ENCODE data around the gene FZD2. TPM values are rescaled to one million over a fixed set of nuclear protein-coding genes. Genes with fewer than 3 reads are reported as not detected.
A peak's percentile ranks its signal among the peaks of the same experiment; 100 is the strongest.

The FZD2 gene
- total and polyA plus RNA-seq, 2 of the 13 experiments (the other 11 are each of a cell fraction or from before 2014, with no cell fraction given), result 0.07 to 0.13 TPM

DNA sequence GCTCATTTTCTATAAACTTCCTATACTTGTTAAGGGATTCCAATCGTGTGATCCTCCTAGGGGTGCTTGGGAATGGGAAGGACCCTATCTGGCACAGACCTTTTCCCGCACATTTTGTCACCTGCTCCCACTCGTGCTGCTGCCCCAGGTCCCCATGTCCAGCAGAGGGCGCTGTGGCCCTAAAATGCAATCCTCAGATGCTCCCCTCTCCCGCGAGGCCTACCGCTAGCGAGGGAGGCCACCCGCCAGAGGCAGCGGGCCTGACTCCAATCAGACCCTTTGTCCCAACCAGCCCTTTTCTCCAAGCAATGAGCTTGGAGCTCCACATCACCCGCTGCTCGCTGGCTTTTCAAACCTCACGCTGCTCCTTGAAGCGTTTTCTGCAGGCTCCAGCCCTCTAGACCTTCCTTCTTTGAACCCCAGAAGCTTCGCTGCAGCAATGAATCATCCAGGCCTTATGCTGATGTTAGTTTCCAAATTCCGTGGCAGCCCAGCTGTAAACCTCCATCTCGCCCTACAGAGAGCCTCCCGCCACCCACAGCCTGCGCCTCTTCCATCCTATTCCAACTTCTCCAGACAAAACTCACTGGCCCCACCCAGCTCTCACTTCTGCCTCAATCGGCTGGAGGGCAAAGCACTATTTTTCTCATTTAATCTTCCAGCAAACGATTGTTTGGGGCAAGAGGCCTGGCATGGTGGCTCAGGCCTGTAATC, 23.6 kb upstream of the FZD2 start (continued):
- TF ChIP-seq, protein P1, sequence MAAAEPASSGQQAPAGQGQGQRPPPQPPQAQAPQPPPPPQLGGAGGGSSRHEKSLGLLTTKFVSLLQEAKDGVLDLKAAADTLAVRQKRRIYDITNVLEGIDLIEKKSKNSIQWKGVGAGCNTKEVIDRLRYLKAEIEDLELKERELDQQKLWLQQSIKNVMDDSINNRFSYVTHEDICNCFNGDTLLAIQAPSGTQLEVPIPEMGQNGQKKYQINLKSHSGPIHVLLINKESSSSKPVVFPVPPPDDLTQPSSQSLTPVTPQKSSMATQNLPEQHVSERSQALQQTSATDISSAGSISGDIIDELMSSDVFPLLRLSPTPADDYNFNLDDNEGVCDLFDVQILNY (CRISPR knock-in tag; conservative IDR thresholded peaks at IDR 0.05), result 0 out of 2 replicates have a peak, but pooled peaks have one; percentile 14
- TF ChIP-seq TOE1 (CRISPR knock-in tag; IDR thresholded peaks at IDR 0.05), result 0 out of 2 replicates have a peak, but pooled peaks have one; percentile 42
- no peak for TF ChIP-seq ZNF564 (CRISPR knock-in tag; IDR thresholded peaks at IDR 0.05)
- 0 out of 2 replicates have a peak, but pooled peaks have one; percentile 43 for TF ChIP-seq ZNF782 (CRISPR knock-in tag; IDR thresholded peaks at IDR 0.05; ENCODE audit: borderline replicate concordance)
- peak; percentile 59; the same call in 1 of the 2 replicates for TF ChIP-seq ZSCAN9 (CRISPR knock-in tag; IDR thresholded peaks at IDR 0.05; ENCODE audit: borderline replicate concordance)
- TF ChIP-seq HOXD1 (CRISPR knock-in tag; IDR thresholded peaks at IDR 0.05), result 0 out of 2 replicates have a peak, but pooled peaks have one; percentile 34
- TF ChIP-seq CENPX (CRISPR knock-in tag; IDR thresholded peaks at IDR 0.05), result no peak
- TF ChIP-seq ZMYM4 (CRISPR knock-in tag; IDR thresholded peaks at IDR 0.05), result peak; percentile 46; the same call in 1 of the 2 replicates
- no peak for TF ChIP-seq PRMT3 (CRISPR knock-in tag; IDR thresholded peaks at IDR 0.05; ENCODE audit: borderline replicate concordance, low read depth)
- no peak for TF ChIP-seq ZNF124 (CRISPR knock-in tag; IDR thresholded peaks at IDR 0.05)
- no peak for TF ChIP-seq BORCS8-MEF2B (CRISPR knock-in tag; IDR thresholded peaks at IDR 0.05)
- TF ChIP-seq MXD4 (CRISPR knock-in tag; IDR thresholded peaks at IDR 0.05), result no peak
- peak; percentile 59; the same call in 1 of the 2 replicates for TF ChIP-seq TGIF2 (CRISPR knock-in tag; IDR thresholded peaks at IDR 0.05)
- TF ChIP-seq, protein P2, sequence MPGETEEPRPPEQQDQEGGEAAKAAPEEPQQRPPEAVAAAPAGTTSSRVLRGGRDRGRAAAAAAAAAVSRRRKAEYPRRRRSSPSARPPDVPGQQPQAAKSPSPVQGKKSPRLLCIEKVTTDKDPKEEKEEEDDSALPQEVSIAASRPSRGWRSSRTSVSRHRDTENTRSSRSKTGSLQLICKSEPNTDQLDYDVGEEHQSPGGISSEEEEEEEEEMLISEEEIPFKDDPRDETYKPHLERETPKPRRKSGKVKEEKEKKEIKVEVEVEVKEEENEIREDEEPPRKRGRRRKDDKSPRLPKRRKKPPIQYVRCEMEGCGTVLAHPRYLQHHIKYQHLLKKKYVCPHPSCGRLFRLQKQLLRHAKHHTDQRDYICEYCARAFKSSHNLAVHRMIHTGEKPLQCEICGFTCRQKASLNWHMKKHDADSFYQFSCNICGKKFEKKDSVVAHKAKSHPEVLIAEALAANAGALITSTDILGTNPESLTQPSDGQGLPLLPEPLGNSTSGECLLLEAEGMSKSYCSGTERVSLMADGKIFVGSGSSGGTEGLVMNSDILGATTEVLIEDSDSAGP (CRISPR knock-in tag; IDR thresholded peaks at IDR 0.05; ENCODE audit: borderline replicate concordance), result peak; percentile 80
- TF ChIP-seq ATF7-NPFF (CRISPR knock-in tag; IDR thresholded peaks at IDR 0.05; ENCODE audit: low read depth), result no peak
- TF ChIP-seq, protein P3, sequence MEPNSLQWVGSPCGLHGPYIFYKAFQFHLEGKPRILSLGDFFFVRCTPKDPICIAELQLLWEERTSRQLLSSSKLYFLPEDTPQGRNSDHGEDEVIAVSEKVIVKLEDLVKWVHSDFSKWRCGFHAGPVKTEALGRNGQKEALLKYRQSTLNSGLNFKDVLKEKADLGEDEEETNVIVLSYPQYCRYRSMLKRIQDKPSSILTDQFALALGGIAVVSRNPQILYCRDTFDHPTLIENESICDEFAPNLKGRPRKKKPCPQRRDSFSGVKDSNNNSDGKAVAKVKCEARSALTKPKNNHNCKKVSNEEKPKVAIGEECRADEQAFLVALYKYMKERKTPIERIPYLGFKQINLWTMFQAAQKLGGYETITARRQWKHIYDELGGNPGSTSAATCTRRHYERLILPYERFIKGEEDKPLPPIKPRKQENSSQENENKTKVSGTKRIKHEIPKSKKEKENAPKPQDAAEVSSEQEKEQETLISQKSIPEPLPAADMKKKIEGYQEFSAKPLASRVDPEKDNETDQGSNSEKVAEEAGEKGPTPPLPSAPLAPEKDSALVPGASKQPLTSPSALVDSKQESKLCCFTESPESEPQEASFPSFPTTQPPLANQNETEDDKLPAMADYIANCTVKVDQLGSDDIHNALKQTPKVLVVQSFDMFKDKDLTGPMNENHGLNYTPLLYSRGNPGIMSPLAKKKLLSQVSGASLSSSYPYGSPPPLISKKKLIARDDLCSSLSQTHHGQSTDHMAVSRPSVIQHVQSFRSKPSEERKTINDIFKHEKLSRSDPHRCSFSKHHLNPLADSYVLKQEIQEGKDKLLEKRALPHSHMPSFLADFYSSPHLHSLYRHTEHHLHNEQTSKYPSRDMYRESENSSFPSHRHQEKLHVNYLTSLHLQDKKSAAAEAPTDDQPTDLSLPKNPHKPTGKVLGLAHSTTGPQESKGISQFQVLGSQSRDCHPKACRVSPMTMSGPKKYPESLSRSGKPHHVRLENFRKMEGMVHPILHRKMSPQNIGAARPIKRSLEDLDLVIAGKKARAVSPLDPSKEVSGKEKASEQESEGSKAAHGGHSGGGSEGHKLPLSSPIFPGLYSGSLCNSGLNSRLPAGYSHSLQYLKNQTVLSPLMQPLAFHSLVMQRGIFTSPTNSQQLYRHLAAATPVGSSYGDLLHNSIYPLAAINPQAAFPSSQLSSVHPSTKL (CRISPR knock-in tag; IDR thresholded peaks at IDR 0.05), result peak; percentile 65; the same call in 1 of the 2 replicates
- TF ChIP-seq DR1 (CRISPR knock-in tag; IDR thresholded peaks at IDR 0.05), result peak; percentile 58; the same call in 1 of the 2 replicates
- TF ChIP-seq, protein P4, sequence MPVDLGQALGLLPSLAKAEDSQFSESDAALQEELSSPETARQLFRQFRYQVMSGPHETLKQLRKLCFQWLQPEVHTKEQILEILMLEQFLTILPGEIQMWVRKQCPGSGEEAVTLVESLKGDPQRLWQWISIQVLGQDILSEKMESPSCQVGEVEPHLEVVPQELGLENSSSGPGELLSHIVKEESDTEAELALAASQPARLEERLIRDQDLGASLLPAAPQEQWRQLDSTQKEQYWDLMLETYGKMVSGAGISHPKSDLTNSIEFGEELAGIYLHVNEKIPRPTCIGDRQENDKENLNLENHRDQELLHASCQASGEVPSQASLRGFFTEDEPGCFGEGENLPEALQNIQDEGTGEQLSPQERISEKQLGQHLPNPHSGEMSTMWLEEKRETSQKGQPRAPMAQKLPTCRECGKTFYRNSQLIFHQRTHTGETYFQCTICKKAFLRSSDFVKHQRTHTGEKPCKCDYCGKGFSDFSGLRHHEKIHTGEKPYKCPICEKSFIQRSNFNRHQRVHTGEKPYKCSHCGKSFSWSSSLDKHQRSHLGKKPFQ (CRISPR knock-in tag; IDR thresholded peaks at IDR 0.05; ENCODE audit: insufficient replicate concordance), result no peak
- no peak for TF ChIP-seq ZFP1 (CRISPR knock-in tag; IDR thresholded peaks at IDR 0.05)
- TF ChIP-seq HHEX (CRISPR knock-in tag; IDR thresholded peaks at IDR 0.05), result 0 out of 2 replicates have a peak, but pooled peaks have one; percentile 23
- TF ChIP-seq KDM2A (CRISPR knock-in tag; IDR thresholded peaks at IDR 0.05; ENCODE audit: borderline replicate concordance, low read depth), result peak; percentile 92
